ENCODE measurements around the gene ELAVL1. TPM values are rescaled to one million over a fixed set of nuclear protein-coding genes. Genes with fewer than 3 reads are reported as not detected.
"Not testable (repeated sequence)": the region's sequence is repeated elsewhere in the genome, so short reads cannot be mapped to it uniquely, and the experiment has no call there.

ELAVL1 gene
- total RNA-seq, 1 donor from 2014 or later = 68.9 TPM

DNA sequence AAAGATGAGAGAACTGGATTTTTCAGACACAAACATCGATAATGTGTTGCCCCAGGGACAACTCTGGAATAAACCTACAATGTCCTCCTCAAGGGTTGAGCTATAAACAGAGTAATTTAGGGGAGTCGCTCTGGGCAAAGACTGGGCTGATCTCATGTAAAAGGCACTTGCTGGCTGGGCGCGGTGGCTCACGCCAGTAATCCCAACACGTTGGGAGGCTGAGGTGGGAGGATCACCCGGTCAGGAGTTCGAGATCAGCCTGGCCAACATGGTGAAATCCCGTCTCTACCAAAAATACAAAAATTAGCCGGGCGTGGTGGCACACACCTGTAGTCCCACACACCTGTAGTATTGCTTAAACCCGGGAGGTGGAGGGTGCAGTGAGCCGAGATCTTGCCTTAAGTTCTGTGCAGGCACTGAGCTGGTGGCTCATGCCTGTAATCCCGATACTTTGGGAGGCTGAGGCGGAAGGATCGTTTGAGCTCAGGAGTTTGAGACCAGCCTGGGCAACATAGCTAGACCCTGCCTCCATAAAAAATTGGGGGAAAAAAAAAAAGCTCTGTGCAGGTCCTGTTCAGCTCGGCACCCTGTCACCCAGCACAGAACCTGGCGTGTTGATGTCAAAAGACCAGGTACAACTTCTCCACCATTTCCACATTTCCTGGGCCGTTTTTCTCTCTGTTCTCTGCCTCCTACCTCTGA, 63.4 kb downstream of the ELAVL1 start:
- no peak for DNase-seq (ENCODE audit: low spot score)

DNA sequence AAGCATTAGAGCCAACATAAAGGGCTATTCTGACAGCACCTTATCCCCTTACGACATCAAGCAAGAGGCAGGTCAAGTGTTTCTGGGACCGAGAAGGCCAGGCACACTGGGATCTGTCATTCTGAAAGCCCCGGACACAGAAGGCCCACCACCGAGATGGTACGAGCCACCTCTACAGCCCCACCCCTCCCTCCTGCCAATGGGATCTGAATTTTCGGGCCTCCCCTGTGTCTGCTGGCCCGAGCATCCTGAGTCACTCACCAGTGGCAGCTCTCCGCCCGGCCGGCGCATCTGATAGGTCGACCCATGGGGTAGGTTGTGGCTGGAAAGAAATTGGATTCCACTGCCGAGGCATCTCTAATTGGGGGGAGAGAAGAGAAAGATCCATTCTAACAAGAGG, 64.6 kb downstream of the ELAVL1 start:
- no peak for DNase-seq (ENCODE audit: low spot score)

DNA sequence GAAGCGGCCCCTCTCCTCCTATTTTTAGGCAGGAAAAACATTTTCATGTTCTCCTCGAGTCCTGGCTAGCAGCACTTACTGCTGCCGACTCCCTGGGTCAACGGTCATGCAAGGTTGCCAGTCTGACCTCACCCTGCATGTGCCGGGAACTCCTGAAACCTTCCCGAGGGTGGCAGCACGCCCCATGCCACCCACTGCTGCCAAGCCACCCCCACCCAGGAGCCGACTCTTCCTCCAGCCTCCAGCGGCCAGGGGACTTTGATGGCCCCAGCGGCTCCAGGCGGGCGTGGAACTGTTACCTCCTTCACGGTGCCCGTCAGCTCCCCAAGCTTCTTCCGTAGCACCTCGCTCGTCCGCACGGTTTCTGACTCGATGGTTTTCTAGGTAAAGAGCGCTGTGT, 70.7 kb downstream of the ELAVL1 start:
- no peak for DNase-seq (ENCODE audit: low spot score)

GRCh38 chr19:7933828-7934725, 71.4 kb downstream of the ELAVL1 start:
- DNase-seq (ENCODE audit: low spot score) = no peak

GRCh38 chr19:7933411-7933810, 72.0 kb downstream of the ELAVL1 start:
- DNase-seq (ENCODE audit: low spot score) = no peak

- DNase-seq (ENCODE audit: low spot score) = no peak
Observed at GRCh38 chr19:7932930-7933300, 72.5 kb downstream of the ELAVL1 start.

DNA sequence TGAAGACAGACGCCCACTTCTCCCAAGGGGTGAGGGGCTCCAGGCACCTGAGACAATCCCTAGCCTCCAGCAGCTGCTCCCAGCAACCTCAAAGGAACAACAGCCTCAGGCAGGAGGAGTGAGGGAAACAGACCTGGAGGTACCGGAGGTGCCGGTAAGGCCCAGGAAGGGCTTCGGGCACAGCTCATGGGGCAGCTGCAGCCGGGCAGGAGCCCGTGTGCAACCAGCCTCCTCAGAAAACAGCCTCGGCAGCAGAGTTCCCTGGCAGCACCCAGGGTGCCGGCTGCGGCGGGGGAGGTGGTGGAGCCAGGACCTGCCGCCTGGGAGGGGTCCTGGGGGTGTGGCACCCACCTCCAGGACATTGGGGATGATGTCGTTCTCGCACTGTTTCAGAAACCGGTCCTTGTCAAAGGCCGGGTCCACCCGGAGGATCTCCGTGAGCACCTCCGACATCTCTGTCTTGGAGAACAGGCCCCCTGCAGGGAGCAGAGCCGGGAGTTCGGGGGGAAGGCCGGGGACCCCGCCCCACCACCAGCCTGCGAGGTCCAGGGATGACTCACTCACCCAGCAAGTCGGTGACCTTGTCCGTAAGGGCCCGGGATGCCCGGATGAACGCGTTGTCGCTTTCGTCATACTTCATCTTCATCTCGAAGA, 73.0 kb downstream of the ELAVL1 start:
- no peak for DNase-seq (ENCODE audit: low spot score)

GRCh38 chr19:7931221-7932061, 74.0 kb downstream of the ELAVL1 start:
- no peak for DNase-seq (ENCODE audit: low spot score)

DNA sequence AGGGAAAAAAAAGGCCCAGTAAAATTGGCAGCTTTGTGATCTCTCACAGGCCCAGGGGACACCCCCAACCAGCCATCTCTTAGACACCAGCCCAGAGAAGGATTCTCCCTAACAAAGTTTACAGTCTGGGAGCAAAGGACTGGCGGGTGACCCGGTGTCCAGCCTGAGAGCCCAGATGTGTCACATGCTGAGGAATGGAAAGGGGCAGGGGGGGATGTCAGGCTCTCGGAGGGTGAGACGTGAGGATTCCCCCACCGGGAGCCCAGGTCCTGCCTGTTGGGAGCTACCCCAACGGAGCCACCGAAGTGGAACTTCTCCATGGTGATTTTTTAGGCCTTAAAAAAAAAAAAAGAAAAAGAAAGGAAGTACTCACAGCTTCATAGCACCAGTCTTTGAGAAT, 74.7 kb downstream of the ELAVL1 start:
- DNase-seq (ENCODE audit: low spot score) = no peak

- DNase-seq (ENCODE audit: low spot score) = not testable (repeated sequence)
Observed at GRCh38 chr19:7930030-7930429, 75.4 kb downstream of the ELAVL1 start.

- no peak for DNase-seq (ENCODE audit: low spot score)
Observed at GRCh38 chr19:7928741-7929701, 76.4 kb downstream of the ELAVL1 start.

DNA sequence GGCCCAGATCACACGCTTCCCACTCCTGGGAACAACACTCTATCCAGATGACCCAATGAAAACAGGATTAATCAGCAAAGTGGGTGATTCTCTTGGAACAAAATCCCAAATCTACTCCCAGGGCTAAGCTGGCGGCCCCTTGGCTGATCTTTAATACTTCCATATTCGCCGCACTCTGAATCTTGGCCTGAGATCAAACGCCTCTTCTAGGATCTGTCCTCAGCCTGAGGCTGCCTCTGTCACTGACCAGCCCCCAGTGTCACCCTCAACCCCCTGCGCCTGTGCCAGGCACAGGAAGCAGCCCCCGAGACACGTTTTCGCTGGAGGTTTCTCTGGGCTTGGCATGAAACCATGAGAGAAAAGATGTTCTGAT, 77.1 kb downstream of the ELAVL1 start:
- no peak for DNase-seq (ENCODE audit: low spot score)

- no peak for DNase-seq (ENCODE audit: low spot score)
Observed at GRCh38 chr19:7927605-7928333, 77.7 kb downstream of the ELAVL1 start.

GRCh38 chr19:7926727-7927604, 78.5 kb downstream of the ELAVL1 start:
- DNase-seq (ENCODE audit: low spot score) = no peak

- peak; percentile 60 for DNase-seq (ENCODE audit: low spot score)
Observed at GRCh38 chr19:7926021-7926726, 79.3 kb downstream of the ELAVL1 start, which contains the start of gene CTXN1. Gene CTXN1 (minus strand): TSS chr19:7926135. CDS start chr19:7925538, 597 bp downstream.

DNA sequence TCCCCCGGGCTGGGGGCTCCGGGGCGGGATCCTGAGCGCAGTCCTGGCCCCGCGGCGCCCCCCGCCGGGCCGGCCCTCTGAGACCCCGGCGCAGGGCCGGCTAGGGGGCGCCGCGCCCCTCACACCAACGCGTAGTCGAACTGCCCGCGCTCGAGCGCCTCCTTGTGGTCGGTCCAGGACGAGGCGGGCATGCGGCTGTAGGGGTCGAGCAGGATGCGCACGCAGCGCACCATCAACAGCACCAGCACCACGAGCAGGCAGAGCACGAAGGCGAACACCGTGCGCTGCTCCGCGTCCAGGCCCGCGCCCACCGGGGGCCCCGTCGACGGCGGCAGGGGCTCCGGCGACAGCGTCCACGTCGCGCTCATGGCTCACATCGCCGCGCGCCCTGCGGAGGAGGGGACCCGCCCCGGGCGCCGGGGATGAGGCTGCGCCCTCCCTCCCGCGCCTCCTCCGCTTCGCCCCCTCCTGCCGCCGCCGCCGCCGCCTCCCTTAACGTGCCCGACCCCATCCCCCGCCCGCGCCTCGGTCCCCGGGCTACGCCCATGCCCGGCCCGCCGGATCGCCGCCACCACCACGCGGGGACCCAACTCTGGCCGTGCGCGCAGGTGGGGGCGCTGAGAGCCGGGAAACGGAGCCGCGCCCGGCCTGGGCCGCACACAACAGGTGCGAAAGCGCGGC, 80.1 kb downstream of the ELAVL1 start:
- DNase-seq (ENCODE audit: low spot score) = peak; percentile 53

GRCh38 chr19:7924651-7925170, 80.7 kb downstream of the ELAVL1 start:
- no peak for DNase-seq (ENCODE audit: low spot score)
